ENCODE data around the gene MST1R.
"Not testable (repeated sequence)": the region's sequence is repeated elsewhere in the genome, so short reads cannot be mapped to it uniquely, and the experiment has no call there.

The MST1R gene

GRCh38 chr3:49925485-49925884 lies 21.8 kb upstream of the MST1R start:
- no peak for TF ChIP-seq CTCF (IDR thresholded peaks at IDR 0.05; ENCODE audit: borderline replicate concordance, insufficient read depth, low read depth, low read length)
- H3K4me3 ChIP-seq (ENCODE audit: low read depth, low read length), result no peak overlapping the region

- no peak overlapping the region for H3K4me3 ChIP-seq (ENCODE audit: low read depth, low read length)
- TF ChIP-seq CTCF (IDR thresholded peaks at IDR 0.05; ENCODE audit: borderline replicate concordance, insufficient read depth, low read depth, low read length), result no peak
Observed at GRCh38 chr3:49924683-49925082, 21.0 kb upstream of the MST1R start.

- not testable (repeated sequence) for H3K4me3 ChIP-seq (ENCODE audit: low read depth, low read length)
Observed at GRCh38 chr3:49917806-49918590, 14.3 kb upstream of the MST1R start.

GRCh38 chr3:49916686-49917085 lies 13.0 kb upstream of the MST1R start:
- TF ChIP-seq CTCF (IDR thresholded peaks at IDR 0.05; ENCODE audit: borderline replicate concordance, insufficient read depth, low read depth, low read length), result no peak
- H3K4me3 ChIP-seq (ENCODE audit: low read depth, low read length), result no peak overlapping the region

GRCh38 chr3:49914906-49915305 lies 11.2 kb upstream of the MST1R start:
- TF ChIP-seq CTCF (IDR thresholded peaks at IDR 0.05; ENCODE audit: borderline replicate concordance, insufficient read depth, low read depth, low read length), result no peak

GRCh38 chr3:49912881-49913281 lies 9.2 kb upstream of the MST1R start:
- TF ChIP-seq CTCF (IDR thresholded peaks at IDR 0.05; ENCODE audit: borderline replicate concordance, insufficient read depth, low read depth, low read length), result no peak
- no peak overlapping the region for H3K4me3 ChIP-seq (ENCODE audit: low read depth, low read length)

More at GRCh38 chr3:49914906-49915305, 11.2 kb upstream of the MST1R start:
- no peak overlapping the region for H3K4me3 ChIP-seq (ENCODE audit: low read depth, low read length)

GRCh38 chr3:49911611-49912010 lies 7.9 kb upstream of the MST1R start:
- TF ChIP-seq CTCF (IDR thresholded peaks at IDR 0.05; ENCODE audit: borderline replicate concordance, insufficient read depth, low read depth, low read length), result no peak
- no peak overlapping the region for H3K4me3 ChIP-seq (ENCODE audit: low read depth, low read length)

Measured in GM12875 (cell line).